SH-SY5Y (cell line): Measurements from ENCODE around the gene SPOCK3.

Source experiments
- GATA2 ChIP-seq: IDR thresholded peaks from 2 replicates; pipeline ENCODE4 v1.6.1; 2011; ENCODE audit warnings: mild to moderate bottlenecking, low read depth, low read length
- GATA3 ChIP-seq: IDR thresholded peaks from 2 replicates; pipeline ENCODE4 v1.6.1; 2011; ENCODE audit warnings: low read depth, mild to moderate bottlenecking, low read length, moderate library complexity

- TF ChIP-seq GATA3, result no peak
- no peak for TF ChIP-seq GATA2
Observed at GRCh38 chr4:166887457-166887856, 346.8 kb downstream of the SPOCK3 start.
